ENCODE data around the gene IQSEC1. TPM values are rescaled to one million over a fixed set of nuclear protein-coding genes. Genes with fewer than 3 reads are reported as not detected.

The IQSEC1 gene
- total RNA-seq, 1 donor from 2014 or later, result 82.3 TPM

DNA sequence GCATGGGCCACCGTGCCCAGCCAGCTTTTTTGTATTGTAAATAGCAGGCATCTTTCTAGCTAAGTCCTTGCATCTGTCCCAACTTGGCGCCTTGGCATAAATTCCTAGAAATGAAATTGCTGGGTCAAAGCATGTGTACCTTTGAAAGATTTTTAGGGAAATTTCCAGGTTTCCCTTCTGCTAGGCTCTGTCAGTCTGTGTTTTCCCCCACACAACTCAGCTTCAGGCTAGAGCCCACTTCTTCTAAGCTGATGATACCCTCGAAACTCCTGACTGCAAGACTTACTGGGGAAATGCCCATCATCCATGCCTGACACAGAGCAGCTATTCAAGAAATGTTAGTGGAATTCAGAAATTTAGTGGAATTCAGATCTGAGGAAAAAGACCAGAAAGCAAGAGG lies 221.0 kb downstream of the IQSEC1 start:
- intact Hi-C loops (cut with DNase I), result no loop called here
- H3K4me3 ChIP-seq, result no peak overlapping the region
- no peaks in the 10 kb centered on the region for H3K9me3 ChIP-seq
- peaks cover 3% of the 10 kb centered on the region for H3K27me3 ChIP-seq (ENCODE audit: low read depth)
- H3K4me1 ChIP-seq, result no peaks in the 10 kb centered on the region
- ATAC-seq (no peak), DNase-seq (no peak)
- TF ChIP-seq, protein P1, sequence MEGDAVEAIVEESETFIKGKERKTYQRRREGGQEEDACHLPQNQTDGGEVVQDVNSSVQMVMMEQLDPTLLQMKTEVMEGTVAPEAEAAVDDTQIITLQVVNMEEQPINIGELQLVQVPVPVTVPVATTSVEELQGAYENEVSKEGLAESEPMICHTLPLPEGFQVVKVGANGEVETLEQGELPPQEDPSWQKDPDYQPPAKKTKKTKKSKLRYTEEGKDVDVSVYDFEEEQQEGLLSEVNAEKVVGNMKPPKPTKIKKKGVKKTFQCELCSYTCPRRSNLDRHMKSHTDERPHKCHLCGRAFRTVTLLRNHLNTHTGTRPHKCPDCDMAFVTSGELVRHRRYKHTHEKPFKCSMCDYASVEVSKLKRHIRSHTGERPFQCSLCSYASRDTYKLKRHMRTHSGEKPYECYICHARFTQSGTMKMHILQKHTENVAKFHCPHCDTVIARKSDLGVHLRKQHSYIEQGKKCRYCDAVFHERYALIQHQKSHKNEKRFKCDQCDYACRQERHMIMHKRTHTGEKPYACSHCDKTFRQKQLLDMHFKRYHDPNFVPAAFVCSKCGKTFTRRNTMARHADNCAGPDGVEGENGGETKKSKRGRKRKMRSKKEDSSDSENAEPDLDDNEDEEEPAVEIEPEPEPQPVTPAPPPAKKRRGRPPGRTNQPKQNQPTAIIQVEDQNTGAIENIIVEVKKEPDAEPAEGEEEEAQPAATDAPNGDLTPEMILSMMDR (IDR thresholded peaks at IDR 0.05), result no peak
- H3K27ac ChIP-seq, result no peak overlapping the region
- H3K36me3 ChIP-seq, result no peaks in the 10 kb centered on the region

Other genes with a start within 250 kb of the IQSEC1 start
- gene RPL32, start 231.9 kb downstream of the IQSEC1 start, total RNA-seq, result 1,243 TPM

All from lower lobe of right lung (tissue), 2 donors.